ENCODE data around the gene CARD10. TPM values are rescaled to one million over a fixed set of nuclear protein-coding genes. Genes with fewer than 3 reads are reported as not detected.

The CARD10 gene
- total and polyA plus RNA-seq, 2 of the 8 experiments (the other 6 are each of a cell fraction or from before 2014, with no cell fraction given), result 13.5 to 14.4 TPM

GRCh38 chr22:37497062-37497599 lies 22.1 kb downstream of the CARD10 start:
- H3K27me3 ChIP-seq (replicated peaks in 1 of 4; ENCODE audit: control insufficient read depth in 3 of 4, extremely low read depth in 1 of 4, insufficient read depth in 3 of 4, low read length in 3 of 4), result no peaks in the 10 kb centered on the region
- H3K27ac ChIP-seq (ENCODE audit: low read depth, low read length), result no peak overlapping the region
- no peak for DNase-seq (ENCODE audit: low read depth in 1 of 2, low spot score in 2 of 2)
- no peak overlapping the region for H4K91ac ChIP-seq (replicated peaks; ENCODE audit: insufficient read length, low read length)
- H3K36me3 ChIP-seq (ENCODE audit: control insufficient read depth in 2 of 4, insufficient read depth in 4 of 4, low read length in 3 of 4), result no peaks in the 10 kb centered on the region
- no peak overlapping the region for H4K8ac ChIP-seq (ENCODE audit: extremely low read depth, insufficient read depth, low read length)
- H3K79me2 ChIP-seq (ENCODE audit: control insufficient read depth in 1 of 2, insufficient read depth in 2 of 2, low read length in 2 of 2), result no peaks in the 10 kb centered on the region
- H4K20me1 ChIP-seq (replicated peaks in 1 of 2; ENCODE audit: control insufficient read depth in 1 of 2, insufficient read depth in 2 of 2, low read length in 2 of 2), result no peaks in the 10 kb centered on the region
- H3K4me3 ChIP-seq (ENCODE audit: extremely low read depth in 1 of 4, insufficient read depth in 2 of 4, low read depth in 3 of 4, low read length in 4 of 4), result no peak overlapping the region
- H3K4ac ChIP-seq (replicated peaks; ENCODE audit: insufficient read length, low read depth, low read length), result no peak overlapping the region
- no peak overlapping the region for H2BK120ac ChIP-seq (replicated peaks; ENCODE audit: low read depth, low read length)
- H3K4me1 ChIP-seq (replicated peaks in 1 of 4; ENCODE audit: control insufficient read depth in 3 of 4, insufficient read depth in 4 of 4, low read length in 3 of 4), result peaks cover 0 to 21% (median 11%) of the 10 kb centered on the region in 4 experiments; a peak in 5 of 7 replicates
- H2BK12ac ChIP-seq (ENCODE audit: low read depth, low read length), result no peak overlapping the region
- POLR2A ChIA-PET (ENCODE audit: partially characterized antibody), result interaction anchor here (0.9 to 2.3 kb wide), 2 partner anchors 11 to 15 kb away, joined by 3 to 6 read pairs; partner anchors contain the start of gene MFNG
- H2BK15ac ChIP-seq (ENCODE audit: low read length), result no peak overlapping the region
- TF ChIP-seq RXRA (IDR thresholded peaks at IDR 0.05; ENCODE audit: insufficient read depth, low read depth, low read length), result no peak
- TF ChIP-seq CBX5 (IDR thresholded peaks at IDR 0.05; ENCODE audit: low read depth, low read length), result no peak
- TF ChIP-seq E2F6 (IDR thresholded peaks at IDR 0.05), result no peak
- no peak for TF ChIP-seq RFX5 (IDR thresholded peaks at IDR 0.05; ENCODE audit: borderline replicate concordance, low read depth, low read length)
- H3K56ac ChIP-seq (replicated peaks; ENCODE audit: insufficient read length, low read depth, low read length), result no peak overlapping the region
- H2BK5ac ChIP-seq (ENCODE audit: low read depth, low read length), result no peak overlapping the region
- H2BK20ac ChIP-seq (ENCODE audit: low read length), result no peak overlapping the region
- CTCF ChIA-PET (ENCODE audit: partially characterized antibody), result interaction anchor here (1.0 to 21.5 kb wide), 11 partner anchors 7 to 95 kb away, joined by 3 to 312 read pairs (median 9); partner anchors contain the start of gene MFNG
- no peak for FAIRE-seq
- H3K14ac ChIP-seq (ENCODE audit: insufficient read length), result no peak overlapping the region
- H3K9me3 ChIP-seq (ENCODE audit: insufficient read depth in 2 of 2, low read depth in 1 of 2, low read length in 1 of 2), result no peaks in the 10 kb centered on the region
- no peaks in the 10 kb centered on the region for H3K79me1 ChIP-seq (ENCODE audit: low read depth, low read length)
- no peak overlapping the region for H3K4me2 ChIP-seq (ENCODE audit: insufficient read depth in 1 of 2, low read depth in 2 of 2, low read length in 2 of 2)
- no peak overlapping the region for H2AFZ ChIP-seq (ENCODE audit: low read length)
- H3K23ac ChIP-seq (ENCODE audit: insufficient read length), result no peak overlapping the region
- no peak overlapping the region for H2AK5ac ChIP-seq (ENCODE audit: low read depth, low read length)
- H3K9ac ChIP-seq (replicated peaks in 1 of 4; ENCODE audit: extremely low read depth in 1 of 4, low read depth in 3 of 4, low read length in 3 of 4), result no peak overlapping the region
- WGBS, 2 experiments (ENCODE audit: extremely low coverage in 1 of 2, insufficient coverage in 1 of 2, insufficient read length in 1 of 2, insufficient replicate concordance in 2 of 2, low coverage in 1 of 2, low lambda C conversion rate in 2 of 2, missing lambda C conversion rate in 1 of 2), result 94% methylated on average over 12 of the region's 12 CpGs; no CpG with 5 or more reads in 1 of the 2 experiments
- no peak overlapping the region for H4K5ac ChIP-seq (ENCODE audit: insufficient read length, low read depth, low read length)
- H3K23me2 ChIP-seq (ENCODE audit: low read depth, low read length), result no peaks in the 10 kb centered on the region
- H3K18ac ChIP-seq (ENCODE audit: extremely low read depth, low read length), result no peak overlapping the region
